PC-9 (cell line): Measurements from ENCODE around the gene SNRPD3.

Source experiments
- EZH2 ChIP-seq: fragments of 200-600 bp; sonication (generic); IDR thresholded peaks from 2 replicates; pipeline ENCODE4 v1.8.0; 2017; ENCODE audit warnings: antibody characterized with exemption, low read depth
- TF ChIP-seq, protein P1 (sequence below): fragments of 200-600 bp; sonication (generic); conservative IDR thresholded peaks from 2 replicates; pipeline ENCODE4 v1.6.1; 2017; ENCODE audit warnings: mixed run types, antibody characterized with exemption, mild to moderate bottlenecking, moderate library complexity

DNA sequence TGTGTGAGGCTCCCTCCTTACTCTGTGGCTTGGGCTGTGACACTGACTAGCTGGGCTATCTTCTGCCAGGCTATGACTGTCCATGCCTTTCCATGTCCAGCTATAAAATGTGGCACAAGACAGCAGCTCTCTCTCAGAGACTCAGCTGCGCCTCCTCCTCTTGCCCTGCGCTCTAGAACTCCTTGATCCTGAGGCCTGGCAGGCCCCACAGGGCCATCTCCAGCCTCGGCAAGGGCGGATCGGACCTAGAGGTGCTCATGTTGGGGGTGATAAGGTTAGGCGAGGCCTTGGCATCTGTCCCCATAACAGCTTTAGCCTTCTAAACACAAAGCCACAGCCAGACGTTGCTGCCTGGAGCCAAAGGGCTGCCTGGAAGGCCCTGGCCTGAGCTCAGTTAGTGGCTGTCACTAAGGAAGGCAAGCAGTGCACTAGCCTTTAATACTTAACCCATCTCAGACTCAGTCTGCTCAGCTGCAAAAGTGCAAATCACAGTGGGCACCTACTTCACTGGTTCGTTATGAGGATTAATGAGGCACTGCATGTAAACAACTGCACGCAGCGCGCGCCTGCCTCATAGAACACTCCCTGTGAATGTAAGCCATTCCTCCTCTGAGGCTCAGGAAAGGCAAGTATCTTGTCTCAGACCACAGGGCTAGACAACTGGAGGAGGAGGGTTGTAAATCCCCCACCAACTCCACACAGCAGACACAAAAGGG is 2.0 kb upstream of the SNRPD3 start:
- TF ChIP-seq, protein P1, sequence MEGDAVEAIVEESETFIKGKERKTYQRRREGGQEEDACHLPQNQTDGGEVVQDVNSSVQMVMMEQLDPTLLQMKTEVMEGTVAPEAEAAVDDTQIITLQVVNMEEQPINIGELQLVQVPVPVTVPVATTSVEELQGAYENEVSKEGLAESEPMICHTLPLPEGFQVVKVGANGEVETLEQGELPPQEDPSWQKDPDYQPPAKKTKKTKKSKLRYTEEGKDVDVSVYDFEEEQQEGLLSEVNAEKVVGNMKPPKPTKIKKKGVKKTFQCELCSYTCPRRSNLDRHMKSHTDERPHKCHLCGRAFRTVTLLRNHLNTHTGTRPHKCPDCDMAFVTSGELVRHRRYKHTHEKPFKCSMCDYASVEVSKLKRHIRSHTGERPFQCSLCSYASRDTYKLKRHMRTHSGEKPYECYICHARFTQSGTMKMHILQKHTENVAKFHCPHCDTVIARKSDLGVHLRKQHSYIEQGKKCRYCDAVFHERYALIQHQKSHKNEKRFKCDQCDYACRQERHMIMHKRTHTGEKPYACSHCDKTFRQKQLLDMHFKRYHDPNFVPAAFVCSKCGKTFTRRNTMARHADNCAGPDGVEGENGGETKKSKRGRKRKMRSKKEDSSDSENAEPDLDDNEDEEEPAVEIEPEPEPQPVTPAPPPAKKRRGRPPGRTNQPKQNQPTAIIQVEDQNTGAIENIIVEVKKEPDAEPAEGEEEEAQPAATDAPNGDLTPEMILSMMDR, result no peak
- no peak for TF ChIP-seq EZH2
